IPS-20b (cell line): Measurements from ENCODE around the gene MAP1LC3B2.
A peak's percentile ranks its signal among the peaks of the same experiment; 100 is the strongest.

Experiments
- H3K27ac ChIP-seq: one replicate; pipeline ENCODE4 v1.5.1; 2013; ENCODE audit warnings: low read length
- H3K27me3 ChIP-seq: 2 replicates; pipeline ENCODE4 v1.6.1; 2013; ENCODE audit warnings: mild to moderate bottlenecking, low read length, inconsistent platforms; ENCODE audit not compliant: insufficient read depth
- H3K36me3 ChIP-seq: 2 replicates; pipeline ENCODE4 v1.6.1; 2013; ENCODE audit warnings: low read depth, mild to moderate bottlenecking, inconsistent platforms, low read length, moderate library complexity; ENCODE audit not compliant: insufficient read depth
- H3K4me1 ChIP-seq: 2 replicates; pipeline ENCODE4 v1.6.1; 2013; ENCODE audit warnings: mild to moderate bottlenecking, control low read depth, inconsistent platforms, low read length, moderate library complexity; ENCODE audit not compliant: insufficient read depth
- H3K4me3 ChIP-seq: 2 replicates; pipeline ENCODE4 v1.5.1; 2013; ENCODE audit warnings: mild to moderate bottlenecking, low read length, inconsistent platforms
- H3K9ac ChIP-seq: 2 replicates; pipeline ENCODE4 v1.6.1; 2013; ENCODE audit warnings: low read depth, mild to moderate bottlenecking, inconsistent platforms, low read length, moderate library complexity
- H3K9me3 ChIP-seq: 2 replicates; pipeline ENCODE4 v1.6.1; 2013; ENCODE audit warnings: mild to moderate bottlenecking, low read depth, low read length, inconsistent platforms; ENCODE audit not compliant: insufficient read depth

Gene MAP1LC3B2

DNA sequence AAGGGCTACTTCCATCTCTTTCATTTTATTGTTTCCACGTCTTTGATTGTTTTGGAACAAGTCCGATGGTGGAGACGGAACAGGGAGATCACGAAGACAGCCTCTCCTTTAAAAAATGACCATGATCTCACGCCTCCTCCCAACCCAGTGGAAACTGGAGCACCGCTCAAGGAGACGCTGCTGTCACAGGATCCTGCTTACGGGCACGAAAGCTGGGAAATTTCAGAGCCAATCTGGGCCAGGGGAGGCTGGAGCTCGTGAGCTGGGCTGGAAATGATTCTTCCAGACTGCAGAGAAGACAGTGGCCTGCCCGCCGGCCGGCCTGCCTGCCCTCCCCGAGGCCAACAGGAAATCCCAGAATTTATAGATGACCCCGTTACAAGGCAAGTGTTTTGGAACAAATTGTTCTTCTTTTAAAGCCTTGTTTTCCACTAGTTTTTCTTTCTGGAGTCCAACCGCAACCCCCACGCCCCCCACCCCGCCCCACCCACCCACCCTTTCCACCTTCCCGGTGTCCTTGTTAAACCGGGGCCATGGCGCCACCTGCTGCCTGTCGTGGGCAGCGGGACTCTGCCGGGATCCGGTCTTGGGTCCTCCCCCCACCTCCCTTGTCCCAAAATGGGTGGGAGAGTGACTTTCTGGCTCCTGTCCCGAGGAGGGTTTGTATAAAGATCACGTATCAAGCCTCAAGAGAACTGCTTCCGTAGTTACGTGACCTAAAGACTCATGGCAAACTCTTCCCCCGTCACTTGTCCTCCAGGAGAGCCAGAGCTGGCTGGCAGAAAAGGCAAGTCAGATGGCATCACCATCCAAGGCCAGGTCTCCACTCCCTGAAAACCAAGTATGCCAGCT is 40.3 kb downstream of the MAP1LC3B2 start:
- Histone ChIP-seq H3K9ac (no peak overlapping the region), H3K27me3 (no peaks in the 10 kb centered on the region; the same call in 1 of the 2 replicates), H3K4me3 (peak overlapping the region; percentile 39; the same call in 1 of the 2 replicates), H3K4me1 (peaks cover under 1% of the 10 kb centered on the region; the same call in 1 of the 2 replicates), H3K9me3 (no peaks in the 10 kb centered on the region), H3K36me3 (no peaks in the 10 kb centered on the region), H3K27ac (no peak overlapping the region)

DNA sequence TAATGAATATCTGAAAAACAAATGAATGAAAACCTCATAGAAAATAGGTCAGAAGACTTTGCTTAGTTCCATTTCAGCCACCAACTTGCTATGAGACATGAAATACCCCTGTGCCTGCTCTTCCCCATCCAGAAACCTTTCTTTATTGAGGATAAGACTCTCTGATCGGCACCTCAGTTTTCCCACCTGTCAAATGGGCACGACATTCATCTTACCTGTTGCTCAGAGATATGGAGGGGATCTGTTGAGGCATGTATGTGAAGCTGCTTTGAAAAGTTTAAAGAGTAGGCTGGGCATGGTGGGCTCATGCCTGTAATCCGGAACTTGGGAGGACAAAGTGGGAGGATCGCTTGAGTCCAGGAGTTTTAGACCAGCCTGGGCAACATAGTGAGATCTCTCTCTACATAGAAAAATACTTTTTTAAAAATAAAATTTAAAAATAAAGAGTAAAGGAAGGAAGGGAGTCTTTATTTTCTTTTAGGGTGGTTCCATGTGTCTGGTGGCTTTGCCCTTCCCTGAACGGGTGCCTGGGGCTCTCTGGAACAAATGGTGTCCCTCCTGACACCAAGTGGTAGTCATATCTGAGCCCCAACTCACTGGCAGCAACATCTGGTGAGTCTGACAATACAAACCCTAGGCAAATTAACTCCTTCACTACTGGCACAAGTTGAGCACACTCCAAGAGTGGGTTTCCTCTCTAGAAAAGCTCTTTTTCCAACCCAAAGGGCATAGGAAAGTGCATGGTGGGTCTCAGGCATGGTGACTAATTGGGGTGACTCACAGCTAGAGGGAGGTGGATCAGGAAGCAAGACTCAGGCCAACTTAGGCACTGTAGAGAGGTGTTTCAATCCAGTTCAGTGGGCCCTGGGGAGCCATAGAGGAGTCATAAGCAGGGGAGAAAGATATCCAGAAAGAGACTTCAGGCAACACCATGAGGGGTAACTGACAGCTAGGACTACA is 42.1 kb downstream of the MAP1LC3B2 start:
- Histone ChIP-seq H3K27me3 (no peaks in the 10 kb centered on the region; the same call in 1 of the 2 replicates), H3K9me3 (no peaks in the 10 kb centered on the region), H3K9ac (no peak overlapping the region), H3K4me1 (peaks cover 8% of the 10 kb centered on the region; the same call in 1 of the 2 replicates), H3K4me3 (no peak overlapping the region), H3K36me3 (no peaks in the 10 kb centered on the region), H3K27ac (no peak overlapping the region)

DNA sequence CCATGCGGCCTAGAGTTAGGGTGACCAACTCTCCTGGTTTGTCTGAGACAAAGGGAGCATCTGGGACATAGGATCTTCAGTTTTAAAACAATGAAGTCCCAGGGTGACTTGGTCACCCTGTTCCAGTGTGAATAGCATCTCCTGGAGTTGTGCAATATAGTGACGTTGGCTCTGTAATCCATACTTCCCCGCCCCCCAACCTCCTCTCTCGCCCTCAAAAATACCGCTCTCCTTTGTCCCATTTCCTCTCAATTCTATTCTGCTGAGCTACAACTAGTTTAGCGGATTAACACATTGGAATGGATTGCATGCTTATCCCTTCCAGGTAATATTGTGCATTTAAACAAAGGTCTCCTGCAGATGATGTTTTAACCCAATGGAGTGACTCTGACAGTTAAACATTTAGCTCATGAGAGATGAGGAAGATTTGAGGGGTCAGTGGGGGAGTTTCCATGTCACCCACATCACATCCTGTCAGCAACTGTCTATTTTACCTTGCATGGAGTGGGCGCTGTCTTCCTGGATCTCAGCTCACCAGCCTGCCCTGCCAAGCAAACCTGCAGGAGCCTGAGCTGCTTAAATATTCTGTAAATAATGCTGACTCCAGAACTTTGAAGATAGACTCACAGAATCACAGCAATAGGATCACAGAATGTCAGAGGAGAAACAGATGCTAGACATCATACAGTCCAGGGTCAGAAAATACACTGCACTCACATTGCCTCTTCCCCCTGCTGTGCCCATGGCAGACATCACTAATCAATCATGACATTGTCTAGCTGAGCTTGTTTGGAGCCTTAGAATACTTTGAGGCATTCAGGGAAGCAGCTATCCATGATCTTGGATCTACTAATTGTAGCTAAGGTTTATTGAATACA is 43.0 kb downstream of the MAP1LC3B2 start:
- Histone ChIP-seq H3K9ac (no peak overlapping the region), H3K36me3 (no peaks in the 10 kb centered on the region), H3K27ac (no peak overlapping the region), H3K4me3 (no peak overlapping the region), H3K4me1 (peaks cover 8% of the 10 kb centered on the region; the same call in 1 of the 2 replicates), H3K27me3 (no peaks in the 10 kb centered on the region; the same call in 1 of the 2 replicates), H3K9me3 (no peaks in the 10 kb centered on the region)

DNA sequence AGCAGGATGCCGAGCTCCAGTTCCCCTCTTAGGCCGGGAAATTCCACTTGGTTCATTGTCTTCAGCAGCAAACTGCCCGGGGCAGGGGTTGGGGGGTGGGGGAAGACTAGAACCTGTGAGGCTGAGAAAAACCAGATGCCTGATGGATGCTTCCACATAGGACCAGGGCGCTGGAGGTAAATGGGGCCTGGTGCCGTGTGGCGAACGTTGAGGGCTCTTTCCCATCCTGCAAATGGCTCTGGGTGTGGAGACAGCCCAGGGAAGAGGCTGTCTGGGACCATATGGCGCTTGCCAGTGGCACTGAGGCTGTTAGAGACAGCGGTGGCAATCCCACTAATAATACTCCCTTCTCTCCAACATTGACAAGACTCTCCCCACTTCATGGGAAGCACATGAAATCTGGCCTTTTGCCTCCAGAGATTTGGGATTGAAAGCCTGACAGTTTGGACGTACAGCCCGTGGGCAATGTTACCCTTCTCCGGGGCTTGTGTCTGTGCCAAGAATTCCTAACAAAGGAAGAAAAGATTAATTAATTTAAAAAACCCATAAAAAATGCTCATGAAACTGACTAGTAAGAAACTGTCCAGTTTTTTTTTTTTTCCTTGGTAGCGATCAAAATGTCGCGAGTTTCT is 44.5 kb downstream of the MAP1LC3B2 start:
- no peaks in the 10 kb centered on the region for H3K36me3 ChIP-seq
- no peak overlapping the region for H3K4me3 ChIP-seq
- H3K9me3 ChIP-seq: no peaks in the 10 kb centered on the region
- H3K4me1 ChIP-seq: peaks cover 8% of the 10 kb centered on the region; the same call in 1 of the 2 replicates
- H3K27me3 ChIP-seq: no peaks in the 10 kb centered on the region; the same call in 1 of the 2 replicates
- no peak overlapping the region for H3K9ac ChIP-seq
- no peak overlapping the region for H3K27ac ChIP-seq

DNA sequence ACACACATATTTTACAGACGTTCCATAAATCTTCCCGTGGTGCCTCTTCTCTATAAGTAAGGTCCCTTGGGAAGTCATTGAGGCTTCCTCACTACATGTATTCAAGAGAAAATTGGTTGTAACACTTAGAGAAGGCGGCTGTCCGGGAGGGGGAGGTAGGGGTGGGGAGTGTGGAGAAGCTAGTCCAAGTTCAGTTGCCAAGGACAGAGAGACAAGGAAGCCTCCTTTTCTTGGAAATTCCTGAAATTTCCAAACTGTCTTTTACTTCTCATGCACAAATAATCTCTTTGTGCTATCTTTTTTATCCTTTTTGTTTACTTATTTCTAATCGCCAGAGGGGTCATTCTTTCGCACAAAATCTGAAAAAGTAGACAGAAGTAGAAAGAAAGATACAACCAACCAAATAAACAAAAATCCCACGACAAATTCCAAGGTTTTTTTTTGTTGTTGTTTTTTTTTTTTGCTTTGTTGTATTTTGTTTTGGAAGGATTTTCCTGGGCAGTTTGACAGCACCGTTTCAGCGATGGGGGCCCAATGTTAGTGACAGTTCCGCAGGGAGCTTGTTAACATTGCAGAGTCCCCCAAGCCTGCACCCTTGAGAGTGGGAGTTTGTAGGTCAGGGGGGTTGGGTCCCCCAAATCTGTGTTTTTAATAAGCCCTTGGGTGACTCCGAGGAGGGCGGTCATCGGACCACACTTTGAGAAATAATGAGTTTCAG is 45.2 kb downstream of the MAP1LC3B2 start:
- Histone ChIP-seq H3K9ac (no peak overlapping the region), H3K4me3 (no peak overlapping the region)

DNA sequence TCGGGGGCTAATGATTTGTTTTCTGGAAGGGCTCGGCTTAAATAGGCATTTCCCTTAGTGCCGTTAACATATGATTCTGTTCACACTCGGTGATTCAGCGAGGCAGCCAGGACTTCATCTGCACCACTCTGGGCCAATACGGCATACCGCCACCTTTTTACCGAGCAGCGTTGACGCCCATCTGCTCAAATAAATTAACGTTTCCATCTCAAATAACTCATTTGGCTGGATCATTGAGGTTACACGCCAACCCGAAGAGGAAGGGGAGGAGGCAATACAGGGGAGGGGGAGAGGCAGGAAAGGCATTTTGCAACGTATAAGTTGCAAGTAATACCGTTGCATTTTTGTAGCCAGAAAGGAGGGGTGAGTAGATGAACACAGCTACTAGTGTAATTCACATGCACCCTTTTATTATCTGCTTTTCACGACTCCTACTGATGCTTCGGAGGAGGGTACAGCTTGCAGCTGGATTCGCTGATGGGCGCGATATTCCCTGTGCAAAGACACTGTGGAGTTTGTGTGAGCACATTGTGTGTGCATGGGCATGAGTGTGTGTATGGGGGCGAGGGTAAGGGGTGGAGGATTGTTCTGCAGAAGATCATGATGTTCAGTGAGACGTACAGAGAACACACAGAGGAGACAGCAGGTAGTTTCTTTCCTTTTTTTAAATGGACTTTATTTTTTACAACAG is 45.9 kb downstream of the MAP1LC3B2 start:
- no peak overlapping the region; the same call in 1 of the 2 replicates for H3K9ac ChIP-seq
- H3K27ac ChIP-seq: no peak overlapping the region
- H3K4me3 ChIP-seq: no peak overlapping the region
- H3K4me1 ChIP-seq: peaks cover 8% of the 10 kb centered on the region; the same call in 1 of the 2 replicates
- H3K27me3 ChIP-seq: no peaks in the 10 kb centered on the region
- no peaks in the 10 kb centered on the region for H3K36me3 ChIP-seq
- H3K9me3 ChIP-seq: no peaks in the 10 kb centered on the region

More for the DNA sequence above, 45.2 kb downstream of the MAP1LC3B2 start:
- Histone ChIP-seq H3K27me3 (no peaks in the 10 kb centered on the region), H3K27ac (no peak overlapping the region), H3K4me1 (peaks cover 8% of the 10 kb centered on the region; the same call in 1 of the 2 replicates), H3K36me3 (no peaks in the 10 kb centered on the region), H3K9me3 (no peaks in the 10 kb centered on the region)

DNA sequence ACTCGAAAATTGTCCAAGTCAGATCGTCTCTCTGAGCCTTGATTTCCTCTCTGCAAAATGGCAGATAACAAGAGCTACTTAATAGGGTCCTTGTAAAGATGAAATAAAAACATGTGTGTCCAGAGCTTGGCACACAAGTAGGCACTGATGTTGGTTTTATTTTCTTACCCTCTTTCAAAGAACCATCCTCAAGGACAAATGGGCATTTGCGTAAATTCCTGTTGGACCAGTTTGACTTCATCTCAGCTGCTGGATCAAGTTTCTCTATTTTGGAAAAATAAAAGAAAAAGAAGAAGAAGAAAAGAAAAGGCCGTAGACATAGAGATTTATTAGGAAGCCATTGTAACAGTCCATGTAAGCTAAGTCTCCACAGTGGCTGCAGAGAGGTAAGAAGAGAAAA is 47.2 kb downstream of the MAP1LC3B2 start:
- no peak overlapping the region for H3K4me3 ChIP-seq
- H3K36me3 ChIP-seq: no peaks in the 10 kb centered on the region
- no peak overlapping the region for H3K9ac ChIP-seq
- no peaks in the 10 kb centered on the region for H3K27me3 ChIP-seq
- no peak overlapping the region for H3K27ac ChIP-seq
- H3K4me1 ChIP-seq: peaks cover 8% of the 10 kb centered on the region; the same call in 1 of the 2 replicates
- H3K9me3 ChIP-seq: no peaks in the 10 kb centered on the region

DNA sequence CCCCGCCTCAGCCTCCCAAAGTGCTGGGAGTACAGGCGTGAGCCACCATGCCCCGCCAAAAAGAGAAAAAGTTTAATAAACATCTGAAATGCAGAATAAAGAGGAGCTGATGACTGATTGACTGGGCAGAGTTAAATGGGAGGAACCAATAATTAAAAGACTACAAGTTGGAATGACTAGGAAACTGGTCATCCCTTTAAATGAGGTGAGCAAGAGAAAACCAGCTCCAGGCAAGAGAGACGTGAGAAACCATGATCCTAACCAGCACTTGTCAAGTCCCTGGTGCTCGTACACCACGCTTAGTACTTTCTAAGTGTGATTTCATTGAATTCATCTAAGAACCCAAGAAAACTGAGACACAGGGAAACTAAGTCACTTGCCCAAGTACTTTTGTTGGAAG is 47.9 kb downstream of the MAP1LC3B2 start:
- H3K4me1 ChIP-seq: peaks cover 8% of the 10 kb centered on the region; the same call in 1 of the 2 replicates
- H3K27me3 ChIP-seq: no peaks in the 10 kb centered on the region
- no peak overlapping the region for H3K4me3 ChIP-seq
- no peaks in the 10 kb centered on the region for H3K9me3 ChIP-seq
- H3K36me3 ChIP-seq: no peaks in the 10 kb centered on the region
- no peak overlapping the region for H3K27ac ChIP-seq
- H3K9ac ChIP-seq: no peak overlapping the region

DNA sequence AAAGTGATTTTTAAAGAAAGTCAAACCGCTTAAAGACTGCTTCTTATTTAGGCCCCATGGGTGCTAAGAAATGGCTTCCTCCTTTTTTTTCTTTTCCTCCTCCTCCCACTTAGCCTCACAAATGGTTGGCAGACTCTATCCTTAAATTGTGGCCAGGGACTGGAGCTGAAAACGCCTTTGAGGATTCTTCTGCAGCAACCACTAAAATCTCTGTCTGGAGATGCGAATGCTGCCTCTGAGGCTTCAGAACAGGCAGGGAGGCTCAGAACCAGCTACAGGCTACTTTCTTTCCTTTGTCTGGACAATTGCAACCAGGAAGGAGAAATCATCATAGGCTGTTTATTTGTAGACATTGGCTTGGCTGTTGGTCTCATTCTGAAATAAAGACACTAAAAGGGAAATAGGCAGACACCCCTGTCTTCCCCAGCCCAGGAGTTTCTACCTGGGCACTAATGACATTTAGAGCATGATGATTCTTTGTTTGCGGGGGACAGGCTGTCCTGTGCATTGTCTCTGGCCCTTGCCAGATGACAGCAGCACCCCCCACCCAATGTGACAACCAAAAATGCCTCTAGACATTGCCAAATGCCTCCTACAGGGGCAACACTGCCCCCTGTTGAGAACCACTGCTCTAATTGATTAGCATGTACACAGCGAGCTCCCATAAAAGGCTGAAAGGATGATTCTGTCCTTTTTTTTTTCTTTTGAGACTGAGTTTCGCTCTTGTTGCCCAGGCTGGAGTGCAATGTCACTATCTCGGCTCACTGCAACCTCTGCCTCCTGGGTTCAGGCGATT is 50.3 kb downstream of the MAP1LC3B2 start:
- Histone ChIP-seq H3K9me3 (no peaks in the 10 kb centered on the region), H3K36me3 (no peaks in the 10 kb centered on the region), H3K9ac (no peak overlapping the region), H3K4me3 (no peak overlapping the region), H3K4me1 (peaks cover 8% of the 10 kb centered on the region; the same call in 1 of the 2 replicates), H3K27ac (no peak overlapping the region), H3K27me3 (no peaks in the 10 kb centered on the region)
